IPS-11a (cell line): ENCODE data around the gene RCAN1.

ENCODE experiments used
- H3K4me3 ChIP-seq: one replicate; pipeline ENCODE4 v1.5.1; 2013; ENCODE audit warnings: low read depth, low read length, control low read depth

Gene RCAN1

GRCh38 chr21:34544032-34544496 is 70.8 kb downstream of the RCAN1 start:
- H3K4me3 ChIP-seq: no peak overlapping the region

GRCh38 chr21:34543017-34543416 is 71.9 kb downstream of the RCAN1 start:
- H3K4me3 ChIP-seq: no peak overlapping the region

- no peak overlapping the region for H3K4me3 ChIP-seq
These were observed 74.7 kb downstream of the RCAN1 start for GRCh38 chr21:34540206-34540605.

- H3K4me3 ChIP-seq: no peak overlapping the region
These were observed 77.1 kb downstream of the RCAN1 start for GRCh38 chr21:34537838-34538237.

GRCh38 chr21:34536820-34537219 is 78.1 kb downstream of the RCAN1 start:
- no peak overlapping the region for H3K4me3 ChIP-seq

- H3K4me3 ChIP-seq: no peak overlapping the region
These were observed 78.6 kb downstream of the RCAN1 start for GRCh38 chr21:34536311-34536710.

GRCh38 chr21:34535886-34536285 is 79.0 kb downstream of the RCAN1 start:
- no peak overlapping the region for H3K4me3 ChIP-seq

- H3K4me3 ChIP-seq: no peak overlapping the region
These were observed 80.4 kb downstream of the RCAN1 start for GRCh38 chr21:34534522-34534921.

GRCh38 chr21:34533938-34534337 is 81.0 kb downstream of the RCAN1 start:
- H3K4me3 ChIP-seq: no peak overlapping the region

- H3K4me3 ChIP-seq: no peak overlapping the region
These were observed 83.5 kb downstream of the RCAN1 start for GRCh38 chr21:34531399-34531798.

- no peak overlapping the region for H3K4me3 ChIP-seq
These were observed 84.7 kb downstream of the RCAN1 start for GRCh38 chr21:34530261-34530660.

- H3K4me3 ChIP-seq: no peak overlapping the region
These were observed 86.8 kb downstream of the RCAN1 start for GRCh38 chr21:34528131-34528561.

- H3K4me3 ChIP-seq: no peak overlapping the region
These were observed 88.2 kb downstream of the RCAN1 start for GRCh38 chr21:34526618-34527290.

GRCh38 chr21:34526241-34526617 is 88.7 kb downstream of the RCAN1 start:
- no peak overlapping the region for H3K4me3 ChIP-seq

- H3K4me3 ChIP-seq: no peak overlapping the region
These were observed 90.0 kb downstream of the RCAN1 start for GRCh38 chr21:34524646-34525601.

- no peak overlapping the region for H3K4me3 ChIP-seq
These were observed 91.8 kb downstream of the RCAN1 start for GRCh38 chr21:34523019-34523555.

GRCh38 chr21:34522284-34522683 is 92.6 kb downstream of the RCAN1 start:
- H3K4me3 ChIP-seq: no peak overlapping the region

- H3K4me3 ChIP-seq: no peak overlapping the region
These were observed 93.4 kb downstream of the RCAN1 start for GRCh38 chr21:34521561-34521960.

- H3K4me3 ChIP-seq: no peak overlapping the region
These were observed 94.0 kb downstream of the RCAN1 start for GRCh38 chr21:34520764-34521508.

GRCh38 chr21:34520281-34520680 is 94.6 kb downstream of the RCAN1 start:
- no peak overlapping the region for H3K4me3 ChIP-seq

GRCh38 chr21:34519694-34520093 is 95.2 kb downstream of the RCAN1 start:
- H3K4me3 ChIP-seq: no peak overlapping the region
